H1 (cell line): Measurements from ENCODE around the gene ZDHHC20. TPM values are rescaled to one million over a fixed set of nuclear protein-coding genes. Genes with fewer than 3 reads are reported as not detected.

Experiments
- BRCA1 ChIP-seq: IDR thresholded peaks from 2 replicates; pipeline ENCODE4 v1.6.1; 2012; ENCODE audit warnings: low read depth, low read length, improper control_type of control experiment
- CHD7 ChIP-seq: fragments of 300-600 bp; sonication (generic); IDR thresholded peaks from 2 replicates; pipeline ENCODE4 v1.7.1; 2012; ENCODE audit warnings: low read length, moderate library complexity, mild to moderate bottlenecking, inconsistent platforms; ENCODE audit not compliant: insufficient replicate concordance
- CTCF ChIP-seq, 3 experiments: IDR thresholded peaks; 1 replicate in 2 of 3; 2 replicates in 1 of 3; pipeline versions ENCODE4 v1.5.1 to v1.6.1; 2011; ENCODE audit warnings: low read length in 3 of 3, mild to moderate bottlenecking in 3 of 3, inconsistent platforms in 2 of 3, low read depth in 1 of 3, moderate library complexity in 1 of 3; ENCODE audit not compliant: insufficient read depth in 1 of 3; ENCODE audit errors: control extremely low read depth in 1 of 3
- HDAC6 ChIP-seq: IDR thresholded peaks from one replicate; pipeline ENCODE4 v1.7.1; 2012; ENCODE audit warnings: low read depth, mild to moderate bottlenecking, inconsistent platforms, low read length, moderate library complexity
- RNF2 ChIP-seq: fragments of 200-900, 300-1000 bp; sonication (generic); IDR thresholded peaks from 2 replicates; pipeline ENCODE4 v1.7.1; 2016; ENCODE audit warnings: borderline replicate concordance, low read depth, mild to moderate bottlenecking, antibody characterized with exemption, low read length; ENCODE audit not compliant: poor library complexity, severe bottlenecking; ENCODE audit errors: missing control alignments
- SUZ12 ChIP-seq: fragments of 200-600 bp; sonication (generic); IDR thresholded peaks from 2 replicates; pipeline ENCODE4 v1.6.1; 2012; ENCODE audit warnings: mild to moderate bottlenecking, inconsistent platforms, low read length, moderate library complexity, mixed read lengths
- polyA plus RNA-seq, 7 experiments: library from polyadenylated mRNA; depleted of rRNA in 3 of 7; stranded (reverse) in 5 of 7; unstranded in 2 of 7; fragments of >200 nt in 5 of 7; fragments of 200-250 nt in 2 of 7; gene quantifications; 1 replicate in 5 of 7; 2 replicates in 1 of 7; 4 replicates in 1 of 7; pipeline versions ENCODE4 v1.2.1 to v1.2.3, GENCODE V29; 2011 to 2013; ENCODE audit warnings: missing spikeins in 2 of 7, mixed read lengths in 2 of 7
- total RNA-seq: library from RNA; stranded (reverse); fragmentation: NEBNext Ultra II Directional; extraction: Animal tissue kit (Norgen Biotek cat#: 25700); gene quantifications from 2 replicates; pipeline ENCODE4 v1.2.1, GENCODE V29; 2021

Gene ZDHHC20
- total and polyA plus RNA-seq, 2 of the 8 experiments (the other 6 are each of a cell fraction or from before 2014, with no cell fraction given) = 16.4 to 89.0 TPM

GRCh38 chr13:21344662-21345176, 114.4 kb downstream of the ZDHHC20 start (continued):
- no peak for TF ChIP-seq CHD7
- no peak for TF ChIP-seq BRCA1
- TF ChIP-seq CTCF (IDR thresholded peaks at IDR 0.05; ENCODE audit: control extremely low read depth in 1 of 3, insufficient read depth in 1 of 3, low read depth in 1 of 3, low read length in 3 of 3) = no peak
- TF ChIP-seq SUZ12 = no peak
- TF ChIP-seq RNF2 = no peak
- no peak for TF ChIP-seq HDAC6
- TF ChIP-seq, all 59 proteins: peak for 0
